Kidney capillary endothelial cell (primary cell): ENCODE measurements around the gene OR6A2.

Source experiments
- DNase-seq: peaks from one replicate; pipeline ENCODE4 v3.0.0-alpha.2; 2018; ENCODE audit warnings: low spot score

The OR6A2 gene

DNA sequence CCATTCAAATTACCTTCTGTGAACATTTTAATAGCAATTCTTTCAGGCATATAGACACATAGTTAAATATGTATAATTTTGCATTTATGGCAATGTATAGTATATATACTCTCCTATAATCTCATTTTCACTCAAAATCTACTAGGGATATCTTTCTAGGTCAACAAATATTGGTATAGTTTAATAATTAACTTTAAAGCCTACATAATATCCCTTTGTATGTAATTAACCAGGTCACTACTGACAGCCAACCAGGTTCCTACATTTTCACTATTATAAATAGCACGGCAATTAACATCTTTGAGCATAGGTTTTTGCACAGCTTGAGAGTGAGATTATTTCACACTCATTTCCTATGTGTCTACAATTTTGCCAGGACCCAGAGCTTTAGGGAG, 43.5 kb downstream of the OR6A2 start:
- no peak for DNase-seq

DNA sequence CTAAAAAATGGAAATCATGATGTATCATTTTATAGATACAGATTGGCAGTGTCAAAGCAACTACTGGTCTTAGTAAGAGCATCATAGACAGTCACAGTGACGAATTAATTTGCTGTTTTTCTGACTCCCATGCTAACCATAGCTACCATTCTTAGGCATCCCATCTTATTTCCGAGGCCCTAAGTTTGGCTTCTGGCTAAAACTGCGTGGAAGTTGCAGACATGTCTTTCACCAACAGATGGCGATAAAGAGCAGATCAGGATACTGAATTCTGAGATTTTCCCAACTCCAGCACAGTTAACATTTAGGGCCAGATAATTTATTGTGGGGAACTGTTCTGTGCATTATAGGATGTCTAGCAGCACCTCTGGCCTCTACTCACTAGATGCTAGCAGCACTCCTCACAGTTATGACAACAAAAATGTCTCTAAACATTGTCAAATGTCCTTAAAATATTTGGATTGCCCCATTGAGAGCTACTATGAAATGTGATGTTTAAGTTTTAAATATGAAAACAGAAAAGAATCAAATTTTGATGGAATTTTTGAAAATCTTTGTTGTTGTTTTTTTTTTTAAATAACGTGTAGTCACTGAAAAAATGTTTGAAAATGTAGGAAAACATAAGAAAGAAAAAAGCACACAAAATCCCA, 44.1 kb downstream of the OR6A2 start:
- peak; percentile 46 for DNase-seq

DNA sequence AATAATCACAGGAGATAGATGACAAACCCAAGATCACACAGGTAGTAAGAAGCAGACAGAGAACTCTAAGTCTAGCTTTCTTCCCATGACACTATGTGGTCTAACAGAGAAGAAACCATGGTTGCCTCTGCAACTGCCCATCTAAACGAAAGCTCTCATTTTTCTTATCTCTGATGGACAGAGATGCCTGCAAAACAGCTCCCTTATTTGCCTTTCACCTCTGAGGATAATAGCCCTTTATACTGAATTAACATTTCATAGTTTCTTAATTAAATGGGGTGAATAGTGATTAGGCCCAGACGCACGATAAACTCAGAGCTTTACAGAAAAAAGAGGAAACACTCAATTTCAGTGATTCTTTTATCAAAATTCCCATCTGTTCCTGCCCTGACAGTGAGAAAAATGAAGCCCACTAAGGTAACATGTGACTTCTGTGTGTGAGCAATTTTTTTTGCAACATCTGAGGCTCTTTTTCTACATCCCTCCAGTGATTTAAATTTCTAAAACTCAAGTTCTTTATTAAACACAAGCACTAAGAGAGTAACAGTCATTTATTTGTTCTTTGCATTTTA, 52.3 kb downstream of the OR6A2 start:
- DNase-seq: no peak

DNA sequence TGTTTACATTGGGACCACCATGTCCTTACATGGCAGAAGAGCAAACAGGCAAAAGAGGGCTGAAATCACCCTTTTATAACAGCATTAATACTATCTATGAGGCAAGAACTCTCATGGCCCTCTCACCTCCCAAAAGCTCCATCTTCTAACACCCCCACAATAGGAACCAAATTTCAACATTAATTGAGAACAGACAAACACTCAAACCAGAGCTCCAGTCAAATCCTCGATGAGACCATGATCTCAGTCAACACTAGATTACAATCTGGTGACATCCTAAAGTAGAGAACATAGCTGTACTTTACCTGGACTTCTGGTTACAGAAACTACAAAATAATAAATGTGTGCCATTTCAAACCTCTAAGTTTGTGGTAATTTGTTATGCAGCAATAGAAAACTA, 52.9 kb downstream of the OR6A2 start:
- no peak for DNase-seq

DNA sequence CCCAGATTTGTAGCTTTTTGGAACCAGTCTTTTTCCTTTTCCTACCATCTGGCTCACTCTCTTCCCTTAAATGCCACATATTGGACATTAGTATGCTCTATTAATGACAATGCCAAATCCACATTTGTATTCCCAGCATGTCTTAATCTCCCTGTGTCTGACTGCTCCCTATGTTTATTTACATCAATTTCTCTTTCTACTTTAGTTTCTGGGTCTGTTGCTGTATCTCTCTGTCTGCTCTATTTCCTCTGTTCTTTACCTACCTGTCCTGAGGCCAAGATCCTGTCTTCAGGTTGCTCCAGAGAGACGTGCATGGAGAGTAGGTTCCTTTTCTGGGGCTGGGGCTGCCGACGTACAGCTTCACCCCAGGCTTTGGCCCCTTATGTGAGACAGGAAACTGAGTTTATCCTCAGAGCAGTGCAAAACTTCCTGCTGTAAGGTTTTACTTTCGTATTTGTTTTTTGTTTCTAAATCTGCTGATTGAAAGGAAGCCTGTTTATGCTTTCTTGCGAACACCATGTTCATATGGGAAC, 53.3 kb downstream of the OR6A2 start:
- DNase-seq: peak; percentile 37

DNA sequence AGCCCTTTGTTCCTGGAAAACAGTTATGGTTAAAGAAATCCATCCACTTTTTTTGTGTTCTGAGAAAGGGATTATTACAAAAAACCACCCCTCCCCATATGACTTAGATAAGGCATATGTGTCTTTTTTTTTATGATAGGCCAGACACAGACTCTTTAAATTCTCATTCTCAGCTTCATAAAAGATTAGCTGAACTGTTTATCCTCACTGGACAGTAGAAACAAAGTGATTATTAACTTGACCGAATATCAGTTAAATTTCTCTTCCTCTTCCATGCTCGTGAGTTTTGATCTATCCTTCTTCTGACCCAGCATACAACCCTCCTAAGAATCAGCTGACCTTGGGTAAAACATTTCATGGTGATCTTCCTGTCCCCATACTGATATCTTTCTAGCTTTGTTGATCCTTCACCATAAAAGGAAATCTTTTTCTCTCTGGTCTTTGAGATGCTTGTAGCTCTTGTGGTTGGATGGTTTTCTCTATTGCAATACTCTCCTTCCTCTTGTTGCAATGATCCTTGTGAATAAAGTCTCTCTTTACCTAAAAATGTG, 53.9 kb downstream of the OR6A2 start:
- no peak for DNase-seq

DNA sequence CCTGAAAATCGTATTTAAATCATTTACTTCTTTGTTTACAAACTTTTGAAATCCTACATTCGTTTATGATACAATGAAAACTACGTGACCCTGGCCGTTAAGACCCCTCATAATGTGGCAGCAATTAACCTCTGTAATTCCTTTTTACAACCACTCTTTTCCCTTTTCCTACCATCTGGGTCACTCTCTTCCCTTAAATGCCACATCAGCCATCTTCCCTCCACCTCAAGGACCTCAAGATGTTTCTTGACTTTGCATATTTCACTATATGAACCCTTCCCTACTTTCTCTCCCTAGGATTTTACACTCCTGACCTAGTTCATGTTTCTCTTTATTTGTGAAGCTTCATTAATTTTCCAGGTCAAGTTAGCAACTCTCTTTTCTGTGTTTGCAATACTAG, 54.5 kb downstream of the OR6A2 start:
- DNase-seq: no peak

DNA sequence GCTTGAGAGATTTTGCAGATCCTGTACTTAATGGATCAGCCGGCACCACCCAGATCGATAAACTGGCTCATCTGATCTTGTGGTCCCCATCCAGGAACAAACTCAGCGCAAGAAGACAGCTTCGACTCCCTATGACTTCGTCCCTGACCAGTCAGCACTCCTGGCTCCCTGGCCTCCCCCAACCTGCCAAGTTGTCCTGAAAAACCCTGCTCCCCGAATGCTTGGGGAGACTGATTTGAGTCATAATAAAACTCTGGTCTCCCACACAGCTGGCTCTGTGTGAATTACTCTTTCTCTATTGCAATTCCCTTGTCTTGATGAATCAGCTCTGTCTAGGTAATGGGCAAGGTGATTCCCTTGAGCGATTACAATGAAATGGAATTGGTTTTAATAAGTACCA, 57.2 kb downstream of the OR6A2 start:
- DNase-seq: no peak
